Loucy (cell line): Measurements from ENCODE around the gene IKBKG.
"Not testable (repeated sequence)": the region's sequence is repeated elsewhere in the genome, so short reads cannot be mapped to it uniquely, and the experiment has no call there.

Experiments
- CTCF ChIP-seq: fragments of 200-600 bp; sonication (generic); conservative IDR thresholded peaks from 2 replicates; pipeline ENCODE4 v1.5.1; 2014; ENCODE audit warnings: mild to moderate bottlenecking, antibody characterized with exemption, low read length
- EZH2phosphoT487 ChIP-seq: fragments of 200-600 bp; IDR thresholded peaks from 2 replicates; pipeline ENCODE4 v1.6.1; 2018; ENCODE audit warnings: antibody characterized with exemption, mild to moderate bottlenecking, moderate library complexity, borderline replicate concordance

- not testable (repeated sequence) for TF ChIP-seq CTCF, EZH2phosphoT487
Observed at GRCh38 chrX:154582994-154583393, 35.6 kb downstream of the IKBKG start.
